Kidney (tissue), 14 donors: Measurements from ENCODE around the gene DISP3. TPM values are rescaled to one million over a fixed set of nuclear protein-coding genes. Genes with fewer than 3 reads are reported as not detected.
A peak's percentile ranks its signal among the peaks of the same experiment; 100 is the strongest.

Source experiments
- DNase-seq, 5 donors: peaks; one replicate each; pipeline ENCODE4 v3.0.0-alpha.2; 2013 to 2020
- FAIRE-seq: peaks from 2 replicates; lab custom pipeline; 2012; peaks lifted over from hg19 to GRCh38; lab: Jason Lieb, UNC
- H3K27ac ChIP-seq, 2 donors: one replicate each; pipeline ENCODE4 v1.7.0; 2013; ENCODE audit warnings: low read depth in 2 of 2, low read length in 2 of 2, inconsistent platforms in 1 of 2
- H3K27me3 ChIP-seq: one replicate; pipeline ENCODE4 v1.7.1; 2013; ENCODE audit warnings: low read length, inconsistent platforms; ENCODE audit not compliant: control insufficient read depth, insufficient read depth
- H3K36me3 ChIP-seq, 3 donors: one replicate each; pipeline versions ENCODE4 v1.7.0 to v1.7.1; 2013; ENCODE audit warnings: low read length in 3 of 3, control low read depth in 1 of 3, inconsistent platforms in 1 of 3; ENCODE audit not compliant: insufficient read depth in 3 of 3, control insufficient read depth in 2 of 3
- H3K4me1 ChIP-seq, 3 donors: one replicate each; pipeline versions ENCODE4 v1.7.0 to v1.7.1; 2013; ENCODE audit warnings: low read length in 3 of 3, inconsistent platforms in 1 of 3, low read depth in 1 of 3; ENCODE audit not compliant: control insufficient read depth in 2 of 3, insufficient read depth in 2 of 3
- H3K4me3 ChIP-seq, 3 donors: one replicate each; pipeline versions ENCODE4 v1.7.0 to v1.8.1; 2013; ENCODE audit warnings: low read length in 3 of 3, control low read depth in 1 of 3, inconsistent platforms in 1 of 3
- H3K9ac ChIP-seq, 3 donors: one replicate each; pipeline versions ENCODE4 v1.7.0 to v1.7.1; 2013; ENCODE audit warnings: low read length in 3 of 3, control low read depth in 1 of 3, inconsistent platforms in 1 of 3
- H3K9me3 ChIP-seq, 3 donors: one replicate each; pipeline versions ENCODE4 v1.7.0 to v1.7.1; 2013; ENCODE audit warnings: low read length in 3 of 3, control low read depth in 1 of 3, inconsistent platforms in 1 of 3; ENCODE audit not compliant: control insufficient read depth in 2 of 3, insufficient read depth in 1 of 3
- CTCF ChIP-seq: IDR thresholded peaks from 3 replicates; pipeline ENCODE4 v1.5.1; 2012; ENCODE audit warnings: mild to moderate bottlenecking, moderate library complexity, borderline replicate concordance; ENCODE audit not compliant: insufficient read depth; ENCODE audit errors: extremely low read depth
- intact Hi-C: fragments of 100-400 bp; cut with DNase I; formaldehyde crosslinking; loops from one replicate; pipeline ENCODE4 v1.11.1; 2022
- polyA plus RNA-seq: library from polyadenylated mRNA; stranded (reverse); fragments of 350-450 nt; fragmentation: Illumina TruSeq; extraction: RNeasy Lipid Tissue Mini Kit (QIAGEN cat#74804); gene quantifications from one replicate; pipeline ENCODE4 v1.2.3, GENCODE V29; 2014; ENCODE audit warnings: low read depth, low replicate concordance; ENCODE audit not compliant: insufficient read depth
- total RNA-seq: library from RNA; stranded (reverse); fragmentation: NEBNext Ultra II Directional; extraction: Animal tissue kit (Norgen Biotek cat#: 25700); gene quantifications from one replicate; pipeline ENCODE4 v1.2.1, GENCODE V29; 2021
- donor health status: control.
- donor health status: control.
- donor health status: control.
- donor health status: control.
- donor health status: control.
- donor health status: DM: yes; HTN: yes; CAD: no.
- donor health status: Normal renal cell carcinoma (clear cell type).

Gene DISP3
- total and polyA plus RNA-seq, 2 donors from 2014 or later, result 0.19 TPM; not detected in 1

GRCh38 chr1:11568687-11569086 is 89.7 kb downstream of the DISP3 start:
- intact Hi-C loops, result no loop called here

GRCh38 chr1:11569551-11569950 is 90.6 kb downstream of the DISP3 start:
- TF ChIP-seq CTCF, result no peak

More at GRCh38 chr1:11568687-11569086, 89.7 kb downstream of the DISP3 start:
- Histone ChIP-seq H3K27me3 (no peaks in the 10 kb centered on the region), H3K4me3 (no peak overlapping the region), H3K9ac (no peak overlapping the region), H3K27ac (no peak overlapping the region), H3K9me3 (peaks cover 0 to 4% (median 0%) of the 10 kb centered on the region in 3 donors), H3K36me3 (no peaks in the 10 kb centered on the region), H3K4me1 (no peaks in the 10 kb centered on the region)
- DNase-seq (no peak), FAIRE-seq (no peak)
- TF ChIP-seq CTCF, result no peak

GRCh38 chr1:11569954-11570353 is 91.0 kb downstream of the DISP3 start:
- intact Hi-C loops, result no loop called here
- H3K27ac ChIP-seq, result no peak overlapping the region
- no peak for DNase-seq
- peaks cover 0 to 4% (median 0%) of the 10 kb centered on the region in 3 donors for H3K9me3 ChIP-seq
- H3K4me3 ChIP-seq, result no peak overlapping the region
- no peaks in the 10 kb centered on the region for H3K36me3 ChIP-seq
- FAIRE-seq, result no peak
- no peak overlapping the region for H3K9ac ChIP-seq
- no peaks in the 10 kb centered on the region for H3K4me1 ChIP-seq
- TF ChIP-seq CTCF, result no peak
- no peaks in the 10 kb centered on the region for H3K27me3 ChIP-seq

More at GRCh38 chr1:11569551-11569950, 90.6 kb downstream of the DISP3 start:
- no peak overlapping the region for H3K27ac ChIP-seq
- no peaks in the 10 kb centered on the region for H3K27me3 ChIP-seq
- no peak overlapping the region for H3K4me3 ChIP-seq
- H3K9ac ChIP-seq, result no peak overlapping the region
- H3K36me3 ChIP-seq, result no peaks in the 10 kb centered on the region
- DNase-seq (peak in 3 of 5 donors; percentile 22 to 38 (median 23)), FAIRE-seq (no peak)
- peaks cover 0 to 4% (median 0%) of the 10 kb centered on the region in 3 donors for H3K9me3 ChIP-seq
- H3K4me1 ChIP-seq, result no peaks in the 10 kb centered on the region
- intact Hi-C loops, result no loop called here
